ENCODE results near the gene RPL13.
"Not testable (repeated sequence)": the region's sequence is repeated elsewhere in the genome, so short reads cannot be mapped to it uniquely, and the experiment has no call there.

The RPL13 gene

GRCh38 chr16:89581045-89581695 lies 20.7 kb downstream of the RPL13 start:
- DNase-seq = peak; percentile 97

DNA sequence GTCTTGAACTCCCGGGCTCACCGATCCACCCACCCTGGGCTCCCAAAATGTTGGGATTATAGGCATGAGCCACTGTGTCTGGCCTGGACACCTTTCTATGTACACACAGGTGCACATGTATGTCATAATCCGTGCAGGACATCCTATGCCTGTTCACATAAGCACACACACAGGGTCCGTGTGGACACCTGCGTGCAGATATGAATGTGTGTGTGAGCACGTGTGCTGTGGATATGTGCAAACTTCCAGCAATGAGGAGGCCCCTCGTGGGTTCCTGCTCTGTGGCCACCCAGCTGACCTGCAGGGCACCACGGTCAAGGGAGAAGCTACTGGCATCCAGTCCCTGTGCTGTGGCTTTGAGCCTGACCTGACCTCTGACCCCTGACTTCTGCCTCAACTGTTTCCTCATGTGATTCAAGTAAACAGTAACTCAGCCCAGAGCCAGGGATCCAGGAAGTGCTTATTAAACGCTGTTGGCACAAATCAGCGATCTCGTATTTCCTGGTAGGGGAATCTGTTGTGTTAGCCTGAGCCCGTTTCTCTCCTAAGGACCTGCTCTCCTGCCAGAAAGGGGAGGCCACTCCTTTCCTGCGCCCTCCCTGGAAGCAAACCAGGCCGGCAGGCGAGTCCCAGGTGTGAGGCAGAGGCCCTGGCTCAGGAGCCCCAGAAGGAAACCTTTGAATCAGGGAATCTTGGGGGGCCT lies 21.5 kb downstream of the RPL13 start:
- peak; percentile 55 for DNase-seq

GRCh38 chr16:89582614-89583196 lies 22.2 kb downstream of the RPL13 start:
- DNase-seq = no peak

- no peak for DNase-seq
These were observed 22.9 kb downstream of the RPL13 start for GRCh38 chr16:89583197-89583894.

GRCh38 chr16:89583895-89584644 lies 23.6 kb downstream of the RPL13 start:
- DNase-seq = no peak

- DNase-seq = no peak
These were observed 24.5 kb downstream of the RPL13 start for GRCh38 chr16:89584768-89585549.

- DNase-seq = no peak
These were observed 25.7 kb downstream of the RPL13 start for GRCh38 chr16:89586218-89586617.

GRCh38 chr16:89586853-89587252 lies 26.4 kb downstream of the RPL13 start:
- no peak for DNase-seq

- DNase-seq = not testable (repeated sequence)
These were observed 27.2 kb downstream of the RPL13 start for GRCh38 chr16:89587676-89588075.

- no peak for DNase-seq
These were observed 28.1 kb downstream of the RPL13 start for GRCh38 chr16:89588413-89589109.

DNA sequence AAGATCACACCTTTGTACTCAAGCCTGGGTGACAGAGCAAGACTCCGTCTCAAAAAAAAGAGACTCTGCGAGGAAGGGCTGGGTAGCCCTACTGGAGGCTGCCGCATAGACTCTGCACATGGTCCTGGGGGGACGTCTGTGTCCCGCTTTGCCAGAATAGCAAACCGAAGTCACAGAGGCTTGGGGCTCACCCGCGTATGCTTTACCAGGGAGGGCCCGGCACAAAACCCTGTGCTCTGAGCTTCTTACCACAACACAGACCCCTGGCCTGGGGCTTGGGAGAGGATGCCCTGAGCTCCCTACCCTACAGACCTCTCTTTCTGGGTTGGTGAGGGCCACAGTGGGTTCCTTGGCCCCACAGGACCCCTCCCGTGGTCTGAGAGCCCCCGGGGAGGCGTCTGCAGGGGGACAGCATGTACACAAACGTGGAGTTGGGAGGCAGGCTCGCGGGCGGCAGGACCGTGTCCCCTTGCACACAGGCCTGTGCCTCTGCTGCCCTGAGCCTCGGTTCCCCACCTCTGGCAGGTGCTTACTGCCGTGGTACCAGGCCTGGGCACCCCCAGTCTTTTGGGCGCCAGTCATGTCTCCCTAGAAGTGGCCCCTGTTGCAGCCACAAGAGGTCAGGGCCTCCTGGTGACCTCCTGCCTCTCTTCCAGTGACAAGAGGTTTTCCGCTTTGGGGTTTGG lies 28.9 kb downstream of the RPL13 start:
- no peak for DNase-seq

DNA sequence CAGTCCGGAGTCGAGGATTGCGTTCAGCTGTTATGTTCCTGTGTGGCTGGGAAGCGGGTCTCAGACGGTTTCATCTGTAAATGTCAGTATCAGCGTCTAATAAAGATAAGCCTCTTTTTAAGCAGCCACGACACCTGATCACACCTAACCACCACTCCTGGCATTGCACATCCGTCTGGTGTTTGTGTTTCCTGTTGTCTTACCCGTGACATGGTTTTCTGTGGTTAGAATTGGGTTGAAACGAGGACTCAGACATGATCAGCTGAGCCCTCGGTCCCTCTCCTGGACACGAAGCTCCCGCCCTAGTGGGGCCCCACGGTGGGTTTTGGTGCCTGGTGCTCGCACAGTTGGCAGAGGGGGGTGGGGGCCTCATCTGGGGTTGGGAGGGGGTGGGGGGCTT lies 33.4 kb downstream of the RPL13 start:
- DNase-seq = no peak

- no peak for DNase-seq
These were observed 35.0 kb downstream of the RPL13 start for GRCh38 chr16:89595330-89596060.

- no peak for DNase-seq
These were observed 35.7 kb downstream of the RPL13 start for GRCh38 chr16:89596061-89596689.

DNA sequence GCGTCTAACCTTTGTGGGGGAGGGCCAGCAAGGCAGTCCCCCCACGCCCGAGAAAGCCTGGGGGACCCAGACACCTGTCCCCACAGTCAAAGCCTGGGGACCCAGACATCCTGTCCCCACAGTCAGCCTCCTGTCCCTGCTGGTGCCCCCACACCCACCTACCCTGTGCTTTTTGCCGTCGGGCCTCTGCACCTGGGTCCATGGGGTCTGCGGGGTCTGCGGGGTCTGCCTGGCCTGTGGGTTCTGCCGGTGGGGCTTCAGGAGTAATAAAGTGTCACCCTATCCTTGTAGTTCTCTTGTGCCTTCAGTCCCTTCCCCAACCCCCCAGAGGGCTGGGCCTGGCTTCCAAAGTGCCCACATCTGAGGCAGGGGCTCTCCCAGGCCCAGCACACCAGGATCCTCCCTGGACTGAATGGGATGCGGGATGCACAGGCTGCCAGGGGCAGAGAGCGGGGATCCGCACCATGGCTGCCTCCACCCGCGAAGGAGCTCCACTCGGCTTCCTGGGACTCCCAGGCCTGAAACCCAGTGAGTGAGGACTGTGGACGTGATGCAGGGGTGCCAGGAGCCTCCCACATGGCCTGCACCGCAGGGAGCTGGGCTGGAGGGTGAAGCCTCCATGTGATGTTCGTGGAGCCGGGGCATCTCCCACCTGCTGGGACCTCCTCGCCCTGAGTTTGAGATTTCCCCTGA lies 36.6 kb downstream of the RPL13 start:
- DNase-seq = no peak

GRCh38 chr16:89598199-89598598 lies 37.7 kb downstream of the RPL13 start:
- peak; percentile 28 for DNase-seq

GRCh38 chr16:89599451-89599858 lies 39.0 kb downstream of the RPL13 start:
- DNase-seq = no peak

DNA sequence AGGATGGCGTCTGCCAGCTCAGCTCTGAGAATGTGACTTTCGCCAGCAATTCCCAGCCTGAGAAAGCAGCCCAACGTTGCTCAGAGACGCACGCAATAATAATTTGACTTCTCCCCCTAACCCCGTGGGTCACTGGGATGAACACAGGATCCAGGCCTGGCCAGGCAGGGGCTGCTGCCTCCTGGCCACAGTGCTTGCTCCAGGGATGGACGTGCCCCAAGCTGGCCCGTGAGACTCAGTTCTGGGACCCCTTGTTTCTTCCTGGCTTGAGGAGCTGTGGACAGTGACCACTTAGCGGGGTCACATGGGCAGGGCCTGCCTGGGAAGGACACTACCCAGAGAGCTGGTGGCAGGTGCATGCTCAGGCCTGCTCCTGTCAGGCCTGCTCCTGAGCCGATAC lies 39.4 kb downstream of the RPL13 start:
- DNase-seq = no peak

GRCh38 chr16:89600427-89600826 lies 39.9 kb downstream of the RPL13 start:
- DNase-seq = no peak

Measured in fibroblast of skin of right quadriceps (primary cell).